ENCODE results near the gene GRAMD4. TPM values are rescaled to one million over a fixed set of nuclear protein-coding genes. Genes with fewer than 3 reads are reported as not detected.

The GRAMD4 gene
- total and polyA plus RNA-seq, 10 of the 15 experiments (the other 5 are each of a cell fraction or from before 2014, with no cell fraction given) = 0.21 to 45.5 (median 10.6) TPM

DNA sequence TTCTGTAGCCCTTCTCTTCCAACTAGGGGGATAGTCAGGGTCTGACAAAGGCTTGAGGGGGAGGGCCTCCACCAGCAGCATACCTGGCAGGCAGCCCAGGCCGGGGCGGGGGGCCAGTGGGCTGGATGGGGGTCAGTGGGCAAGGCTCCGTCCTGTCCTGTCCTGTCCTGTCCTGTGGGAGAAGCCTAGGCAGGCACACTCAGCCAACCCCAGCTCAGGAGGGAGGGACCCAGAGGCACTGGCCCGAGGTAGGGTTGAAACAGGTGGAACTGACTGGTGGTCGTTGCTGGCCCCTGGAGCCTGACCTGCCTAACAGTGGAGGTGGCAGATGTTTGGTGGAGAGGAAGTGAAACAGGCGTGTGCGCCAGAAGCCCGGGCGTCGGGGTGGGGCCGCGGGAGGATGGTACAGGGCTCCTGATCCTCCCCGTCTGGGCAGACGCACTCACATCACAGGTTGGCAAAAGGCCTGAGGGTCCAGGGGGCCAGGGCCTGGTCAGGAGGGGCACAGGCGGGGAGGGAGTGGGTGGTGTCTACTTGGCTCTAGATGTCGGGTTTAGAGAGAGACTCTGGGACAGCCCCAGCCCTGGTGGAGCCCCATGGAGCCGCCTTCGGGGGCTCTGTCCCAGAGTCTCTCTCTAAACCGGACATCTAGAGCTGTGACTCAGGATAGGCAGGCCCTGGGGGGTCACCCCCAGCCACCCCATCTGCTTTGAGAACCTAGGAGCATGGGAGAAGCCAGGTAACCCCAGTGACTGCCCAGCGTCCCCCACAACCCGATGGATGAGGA is 32.5 kb upstream of the GRAMD4 start (continued):
- TF ChIP-seq CEBPB (IDR thresholded peaks at IDR 0.05; ENCODE audit: borderline replicate concordance in 1 of 2, low read depth in 2 of 2, low read length in 2 of 2) (no peak), IRF4 (IDR thresholded peaks at IDR 0.05; ENCODE audit: low read depth, low read length) (peak; percentile 59; the same call in 1 of the 2 replicates), RAD21 (IDR thresholded peaks at IDR 0.05; ENCODE audit: insufficient read depth, low read depth, low read length) (no peak), ATF2 (IDR thresholded peaks at IDR 0.05; ENCODE audit: low read length) (no peak), PML (IDR thresholded peaks at IDR 0.05; ENCODE audit: low read length) (no peak), PKNOX1 (IDR thresholded peaks at IDR 0.05) (0 out of 2 replicates have a peak, but pooled peaks have one; percentile 3), BHLHE40 (IDR thresholded peaks at IDR 0.05; ENCODE audit: borderline replicate concordance in 1 of 2, low read depth in 2 of 2, low read length in 1 of 2) (peak; percentile 51 to 84; a peak in 3 of 4 replicates), ESRRA (IDR thresholded peaks at IDR 0.05; ENCODE audit: low read length) (no peak), ZNF24 (IDR thresholded peaks at IDR 0.05) (no peak), NFXL1 (IDR thresholded peaks at IDR 0.05; ENCODE audit: borderline replicate concordance) (no peak), ZBED1 (IDR thresholded peaks at IDR 0.05; ENCODE audit: borderline replicate concordance) (no peak), TCF3 (IDR thresholded peaks at IDR 0.05; ENCODE audit: borderline replicate concordance, insufficient read depth, low read depth, low read length) (peak; percentile 96), BCLAF1 (IDR thresholded peaks at IDR 0.05) (no peak), EZH2 (IDR thresholded peaks at IDR 0.05; ENCODE audit: borderline replicate concordance, control insufficient read depth, low read depth, low read length) (no peak), NFYA (IDR thresholded peaks at IDR 0.05; ENCODE audit: borderline replicate concordance, low read depth, low read length) (no peak), POLR2A (IDR thresholded peaks at IDR 0.05; ENCODE audit: low read depth, low read length) (peak; percentile 20; the same call in 1 of the 2 replicates), NR2C1 (IDR thresholded peaks at IDR 0.05) (no peak), SUZ12 (IDR thresholded peaks at IDR 0.05; ENCODE audit: unreplicated experiment) (no peak), SPI1 (IDR thresholded peaks at IDR 0.05; ENCODE audit: borderline replicate concordance, insufficient read depth, low read depth, low read length) (peak; percentile 99), CREM (IDR thresholded peaks at IDR 0.05; ENCODE audit: low read depth) (0 out of 2 replicates have a peak, but pooled peaks have one; percentile 50), SMAD1 (IDR thresholded peaks at IDR 0.05; ENCODE audit: low read depth, partially characterized antibody) (no peak)
- TF ChIP-seq, protein P1, sequence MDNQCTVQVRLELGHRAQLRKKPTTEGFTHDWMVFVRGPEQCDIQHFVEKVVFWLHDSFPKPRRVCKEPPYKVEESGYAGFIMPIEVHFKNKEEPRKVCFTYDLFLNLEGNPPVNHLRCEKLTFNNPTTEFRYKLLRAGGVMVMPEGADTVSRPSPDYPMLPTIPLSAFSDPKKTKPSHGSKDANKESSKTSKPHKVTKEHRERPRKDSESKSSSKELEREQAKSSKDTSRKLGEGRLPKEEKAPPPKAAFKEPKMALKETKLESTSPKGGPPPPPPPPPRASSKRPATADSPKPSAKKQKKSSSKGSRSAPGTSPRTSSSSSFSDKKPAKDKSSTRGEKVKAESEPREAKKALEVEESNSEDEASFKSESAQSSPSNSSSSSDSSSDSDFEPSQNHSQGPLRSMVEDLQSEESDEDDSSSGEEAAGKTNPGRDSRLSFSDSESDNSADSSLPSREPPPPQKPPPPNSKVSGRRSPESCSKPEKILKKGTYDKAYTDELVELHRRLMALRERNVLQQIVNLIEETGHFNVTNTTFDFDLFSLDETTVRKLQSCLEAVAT (IDR thresholded peaks at IDR 0.05) = no peak; the same call in 1 of the 2 replicates
- TF ChIP-seq, protein P2, sequence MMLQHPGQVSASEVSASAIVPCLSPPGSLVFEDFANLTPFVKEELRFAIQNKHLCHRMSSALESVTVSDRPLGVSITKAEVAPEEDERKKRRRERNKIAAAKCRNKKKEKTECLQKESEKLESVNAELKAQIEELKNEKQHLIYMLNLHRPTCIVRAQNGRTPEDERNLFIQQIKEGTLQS (IDR thresholded peaks at IDR 0.05; ENCODE audit: borderline replicate concordance, extremely low read depth, low read depth, low read length) = no peak
